Neural cell (in vitro differentiated cells): ENCODE data around the gene MND1. TPM values are rescaled to one million over a fixed set of nuclear protein-coding genes. Genes with fewer than 3 reads are reported as not detected.

Experiments used
- H2AFZ ChIP-seq: fragments of 200-600, 300-800 bp; sonication (generic), shearing (Covaris generic); 2 replicates; pipeline ENCODE4 v1.6.0; 2014; ENCODE audit warnings: low read depth, mild to moderate bottlenecking, antibody characterized with exemption, low read length, moderate library complexity
- H3F3A ChIP-seq: fragments of 200-600 bp; shearing (Covaris generic); 2 replicates; pipeline ENCODE4 v1.6.1; 2016; ENCODE audit warnings: mild to moderate bottlenecking, moderate library complexity, mixed read lengths, antibody characterized with exemption, low read length; ENCODE audit not compliant: insufficient read depth, poor library complexity, severe bottlenecking
- H3K27ac ChIP-seq: fragments of 200-600, 300-800 bp; sonication (generic), shearing (Covaris generic); 2 replicates; pipeline ENCODE4 v1.5.1; 2014; ENCODE audit warnings: mild to moderate bottlenecking, low read length, moderate library complexity
- H3K27me3 ChIP-seq: fragments of 300-800, 200-600 bp; sonication (generic), shearing (Covaris generic); 2 replicates; pipeline ENCODE4 v1.6.0; 2014; ENCODE audit warnings: mild to moderate bottlenecking, low read depth, low read length, moderate library complexity; ENCODE audit not compliant: insufficient read depth
- H3K36me3 ChIP-seq: fragments of 300-800, 200-600 bp; sonication (generic), shearing (Covaris generic); 2 replicates; pipeline ENCODE4 v1.5.1; 2014; ENCODE audit warnings: mild to moderate bottlenecking, antibody characterized with exemption, low read length, moderate library complexity; ENCODE audit not compliant: insufficient read depth
- H3K4me2 ChIP-seq: fragments of 300-800, 200-600 bp; sonication (generic), shearing (Covaris generic); 2 replicates; pipeline ENCODE4 v1.6.0; 2014; ENCODE audit warnings: mild to moderate bottlenecking, low read length
- H3K4me3 ChIP-seq: fragments of 300-800, 200-600 bp; sonication (generic), shearing (Covaris generic); 2 replicates; pipeline ENCODE4 v1.5.1; 2014; ENCODE audit warnings: mild to moderate bottlenecking, low read length, moderate library complexity
- H3K79me2 ChIP-seq: fragments of 200-600 bp; shearing (Covaris generic); replicated peaks from 2 replicates; pipeline ENCODE4 v1.6.0; 2014; ENCODE audit warnings: mild to moderate bottlenecking, low read length, moderate library complexity; ENCODE audit not compliant: insufficient read depth
- H3K9ac ChIP-seq: fragments of 300-800, 200-600 bp; sonication (generic), shearing (Covaris generic); 2 replicates; pipeline ENCODE4 v1.6.1; 2016; ENCODE audit warnings: mild to moderate bottlenecking, low read length, mixed read lengths
- H3K9me2 ChIP-seq: fragments of 200-600 bp; shearing (Covaris generic); 2 replicates; pipeline ENCODE4 v1.6.1; 2016; ENCODE audit warnings: mild to moderate bottlenecking, low read length, mixed read lengths; ENCODE audit not compliant: insufficient read depth
- H3K9me3 ChIP-seq: fragments of 200-600, 300-800 bp; sonication (generic), shearing (Covaris generic); 2 replicates; pipeline ENCODE4 v1.6.1; 2016; ENCODE audit warnings: mild to moderate bottlenecking, mixed run types, low read length, moderate library complexity, mixed read lengths
- H4K20me1 ChIP-seq: fragments of 200-600 bp; shearing (Covaris generic); 2 replicates; pipeline ENCODE4 v1.6.1; 2016; ENCODE audit warnings: mild to moderate bottlenecking, mixed run types; ENCODE audit not compliant: insufficient read depth
- EP300 ChIP-seq: fragments of 450-650 bp; conservative IDR thresholded peaks from 2 replicates; pipeline ENCODE4 v1.6.1; 2014; ENCODE audit warnings: antibody characterized with exemption, mild to moderate bottlenecking, moderate library complexity; ENCODE audit not compliant: poor library complexity, severe bottlenecking
- MXI1 ChIP-seq: fragments of 450-650 bp; conservative IDR thresholded peaks from 2 replicates; pipeline ENCODE4 v1.6.1; 2014; ENCODE audit warnings: antibody characterized with exemption, mild to moderate bottlenecking; ENCODE audit not compliant: poor library complexity, severe bottlenecking
- POLR2AphosphoS5 ChIP-seq: IDR thresholded peaks from 2 replicates; pipeline ENCODE4 v1.6.1; 2012
- RAD21 ChIP-seq: fragments of 450-650 bp; conservative IDR thresholded peaks from 2 replicates; pipeline ENCODE4 v1.6.1; 2014; ENCODE audit warnings: antibody characterized with exemption, mild to moderate bottlenecking, moderate library complexity
- SMC3 ChIP-seq: fragments of 450-650 bp; conservative IDR thresholded peaks from 2 replicates; pipeline ENCODE4 v1.6.1; 2014; ENCODE audit warnings: antibody characterized with exemption, mild to moderate bottlenecking, moderate library complexity; ENCODE audit not compliant: poor library complexity
- TAF1 ChIP-seq: IDR thresholded peaks from 2 replicates; pipeline ENCODE4 v1.6.1; 2012; ENCODE audit warnings: low read depth
- polyA plus RNA-seq: library from polyadenylated mRNA; depleted of rRNA; stranded (reverse); fragments of >200 nt; gene quantifications from 2 replicates; pipeline ENCODE4 v1.2.3, GENCODE V29; 2014
- TF ChIP-seq, protein P1 (sequence below): IDR thresholded peaks from 2 replicates; pipeline ENCODE4 v1.6.1; 2012; ENCODE audit warnings: borderline replicate concordance
- TF ChIP-seq, protein P2 (sequence below): fragments of 450-650 bp; IDR thresholded peaks from 2 replicates; pipeline ENCODE4 v1.5.1; 2014; ENCODE audit warnings: antibody characterized with exemption, mild to moderate bottlenecking, moderate library complexity; ENCODE audit not compliant: poor library complexity, severe bottlenecking

The MND1 gene
- polyA plus RNA-seq, 1 donor from 2014 or later, result 5.6 TPM

DNA sequence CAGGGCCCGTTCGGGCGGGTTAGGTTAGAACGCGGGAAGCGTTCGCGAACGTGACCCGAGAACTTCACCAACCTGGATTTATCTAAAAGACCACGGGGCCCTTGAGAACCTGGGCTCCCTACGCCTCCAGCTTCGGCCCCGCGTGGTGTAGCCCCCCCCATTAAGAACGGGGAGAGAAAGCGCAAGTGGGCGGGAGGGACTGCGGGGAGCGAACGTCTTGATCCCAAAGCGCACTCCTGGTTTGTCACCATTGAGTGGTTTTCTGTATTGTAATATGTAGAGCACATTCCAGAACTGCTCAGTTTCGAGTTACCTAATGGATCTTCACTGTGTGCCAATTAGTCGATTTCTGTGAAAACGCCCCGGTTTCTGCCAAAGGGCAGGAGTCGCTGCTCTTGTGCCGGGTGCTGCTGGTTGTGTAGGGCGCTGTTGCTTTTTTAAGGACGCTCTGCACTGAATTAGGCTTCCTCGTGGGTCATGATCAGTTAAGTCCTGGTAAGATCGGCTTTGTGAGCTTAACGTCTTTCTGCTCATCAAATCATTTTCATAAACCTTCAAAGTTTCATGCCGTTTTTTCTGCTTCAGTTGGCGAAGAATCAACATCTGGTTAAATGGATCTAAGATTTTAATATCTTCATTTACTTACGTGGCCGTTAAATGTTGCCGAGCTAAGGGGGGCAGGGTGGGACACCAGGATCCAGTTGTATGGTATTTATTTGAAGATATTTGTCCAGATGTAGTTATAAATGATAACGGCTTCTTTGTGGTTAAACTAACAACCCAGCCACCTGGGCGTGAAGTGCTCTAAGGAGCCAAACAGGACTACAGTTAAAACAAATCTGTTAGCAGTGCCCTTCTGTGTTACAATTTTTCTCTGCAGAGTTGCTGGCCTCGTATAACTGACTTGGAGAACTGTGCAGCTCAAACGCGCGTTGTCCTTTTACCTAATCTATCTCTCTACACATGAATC lies 809 bp downstream of the MND1 start:
- H3K79me2 ChIP-seq, result peaks cover 9% of the 10 kb centered on the region
- peak overlapping the region; percentile 77 for H3K4me2 ChIP-seq
- no peaks in the 10 kb centered on the region for H3F3A ChIP-seq
- H3K9me2 ChIP-seq, result no peaks in the 10 kb centered on the region
- peaks cover 4% of the 10 kb centered on the region for H3K36me3 ChIP-seq
- H4K20me1 ChIP-seq, result no peaks in the 10 kb centered on the region
- H3K27ac ChIP-seq, result no peak overlapping the region
- no peaks in the 10 kb centered on the region for H3K27me3 ChIP-seq
- H3K4me3 ChIP-seq, result peak overlapping the region; percentile 81
- no peaks in the 10 kb centered on the region for H3K9me3 ChIP-seq
- TF ChIP-seq SMC3 (peak; percentile 3), EP300 (no peak), RAD21 (peak; percentile 28), POLR2AphosphoS5 (no peak), TAF1 (no peak)
- TF ChIP-seq, protein P1, sequence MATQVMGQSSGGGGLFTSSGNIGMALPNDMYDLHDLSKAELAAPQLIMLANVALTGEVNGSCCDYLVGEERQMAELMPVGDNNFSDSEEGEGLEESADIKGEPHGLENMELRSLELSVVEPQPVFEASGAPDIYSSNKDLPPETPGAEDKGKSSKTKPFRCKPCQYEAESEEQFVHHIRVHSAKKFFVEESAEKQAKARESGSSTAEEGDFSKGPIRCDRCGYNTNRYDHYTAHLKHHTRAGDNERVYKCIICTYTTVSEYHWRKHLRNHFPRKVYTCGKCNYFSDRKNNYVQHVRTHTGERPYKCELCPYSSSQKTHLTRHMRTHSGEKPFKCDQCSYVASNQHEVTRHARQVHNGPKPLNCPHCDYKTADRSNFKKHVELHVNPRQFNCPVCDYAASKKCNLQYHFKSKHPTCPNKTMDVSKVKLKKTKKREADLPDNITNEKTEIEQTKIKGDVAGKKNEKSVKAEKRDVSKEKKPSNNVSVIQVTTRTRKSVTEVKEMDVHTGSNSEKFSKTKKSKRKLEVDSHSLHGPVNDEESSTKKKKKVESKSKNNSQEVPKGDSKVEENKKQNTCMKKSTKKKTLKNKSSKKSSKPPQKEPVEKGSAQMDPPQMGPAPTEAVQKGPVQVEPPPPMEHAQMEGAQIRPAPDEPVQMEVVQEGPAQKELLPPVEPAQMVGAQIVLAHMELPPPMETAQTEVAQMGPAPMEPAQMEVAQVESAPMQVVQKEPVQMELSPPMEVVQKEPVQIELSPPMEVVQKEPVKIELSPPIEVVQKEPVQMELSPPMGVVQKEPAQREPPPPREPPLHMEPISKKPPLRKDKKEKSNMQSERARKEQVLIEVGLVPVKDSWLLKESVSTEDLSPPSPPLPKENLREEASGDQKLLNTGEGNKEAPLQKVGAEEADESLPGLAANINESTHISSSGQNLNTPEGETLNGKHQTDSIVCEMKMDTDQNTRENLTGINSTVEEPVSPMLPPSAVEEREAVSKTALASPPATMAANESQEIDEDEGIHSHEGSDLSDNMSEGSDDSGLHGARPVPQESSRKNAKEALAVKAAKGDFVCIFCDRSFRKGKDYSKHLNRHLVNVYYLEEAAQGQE, result no peak
- TF ChIP-seq, protein P2, sequence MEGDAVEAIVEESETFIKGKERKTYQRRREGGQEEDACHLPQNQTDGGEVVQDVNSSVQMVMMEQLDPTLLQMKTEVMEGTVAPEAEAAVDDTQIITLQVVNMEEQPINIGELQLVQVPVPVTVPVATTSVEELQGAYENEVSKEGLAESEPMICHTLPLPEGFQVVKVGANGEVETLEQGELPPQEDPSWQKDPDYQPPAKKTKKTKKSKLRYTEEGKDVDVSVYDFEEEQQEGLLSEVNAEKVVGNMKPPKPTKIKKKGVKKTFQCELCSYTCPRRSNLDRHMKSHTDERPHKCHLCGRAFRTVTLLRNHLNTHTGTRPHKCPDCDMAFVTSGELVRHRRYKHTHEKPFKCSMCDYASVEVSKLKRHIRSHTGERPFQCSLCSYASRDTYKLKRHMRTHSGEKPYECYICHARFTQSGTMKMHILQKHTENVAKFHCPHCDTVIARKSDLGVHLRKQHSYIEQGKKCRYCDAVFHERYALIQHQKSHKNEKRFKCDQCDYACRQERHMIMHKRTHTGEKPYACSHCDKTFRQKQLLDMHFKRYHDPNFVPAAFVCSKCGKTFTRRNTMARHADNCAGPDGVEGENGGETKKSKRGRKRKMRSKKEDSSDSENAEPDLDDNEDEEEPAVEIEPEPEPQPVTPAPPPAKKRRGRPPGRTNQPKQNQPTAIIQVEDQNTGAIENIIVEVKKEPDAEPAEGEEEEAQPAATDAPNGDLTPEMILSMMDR, result no peak
- H3K9ac ChIP-seq, result peak overlapping the region; percentile 23
- no peak overlapping the region for H2AFZ ChIP-seq

DNA sequence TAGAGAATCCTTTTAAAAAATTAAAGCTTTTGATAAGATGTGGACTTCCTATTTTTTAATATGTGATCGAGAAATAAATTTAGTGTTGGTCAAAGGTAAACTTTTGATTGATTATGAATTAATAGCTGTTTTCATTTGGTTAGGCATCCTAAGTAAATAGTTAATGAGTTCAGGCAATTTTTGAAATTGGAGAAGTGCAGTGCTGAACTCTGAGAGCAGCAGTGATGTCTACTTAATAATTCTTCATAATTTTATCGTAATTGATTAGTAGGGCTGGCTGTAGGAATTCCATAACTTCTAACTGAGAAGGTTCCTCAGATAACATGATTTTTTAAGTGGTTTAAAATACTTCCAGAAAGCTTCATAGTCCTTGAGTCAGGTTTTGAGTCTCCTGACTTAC lies 1.5 kb downstream of the MND1 start:
- TF ChIP-seq, protein P1, result no peak
- TF ChIP-seq, protein P2, result no peak
- TF ChIP-seq RAD21 (no peak), SMC3 (no peak), POLR2AphosphoS5 (no peak), MXI1 (no peak)
- no peak overlapping the region for H3K4me2 ChIP-seq
- H4K20me1 ChIP-seq, result no peaks in the 10 kb centered on the region
- H3F3A ChIP-seq, result no peaks in the 10 kb centered on the region
- peaks cover 9% of the 10 kb centered on the region for H3K79me2 ChIP-seq
- no peaks in the 10 kb centered on the region for H3K27me3 ChIP-seq
- no peaks in the 10 kb centered on the region for H3K9me2 ChIP-seq
- no peaks in the 10 kb centered on the region for H3K9me3 ChIP-seq
- no peak overlapping the region for H3K9ac ChIP-seq
- H3K36me3 ChIP-seq, result no peaks in the 10 kb centered on the region
- no peak overlapping the region for H2AFZ ChIP-seq
- no peak overlapping the region for H3K27ac ChIP-seq
- H3K4me3 ChIP-seq, result peak overlapping the region; percentile 81
